ENCODE results near the gene ZBTB49. TPM values are rescaled to one million over a fixed set of nuclear protein-coding genes. Genes with fewer than 3 reads are reported as not detected.

The ZBTB49 gene
- total RNA-seq, 1 experiment from 2014 or later = 4.7 TPM

DNA sequence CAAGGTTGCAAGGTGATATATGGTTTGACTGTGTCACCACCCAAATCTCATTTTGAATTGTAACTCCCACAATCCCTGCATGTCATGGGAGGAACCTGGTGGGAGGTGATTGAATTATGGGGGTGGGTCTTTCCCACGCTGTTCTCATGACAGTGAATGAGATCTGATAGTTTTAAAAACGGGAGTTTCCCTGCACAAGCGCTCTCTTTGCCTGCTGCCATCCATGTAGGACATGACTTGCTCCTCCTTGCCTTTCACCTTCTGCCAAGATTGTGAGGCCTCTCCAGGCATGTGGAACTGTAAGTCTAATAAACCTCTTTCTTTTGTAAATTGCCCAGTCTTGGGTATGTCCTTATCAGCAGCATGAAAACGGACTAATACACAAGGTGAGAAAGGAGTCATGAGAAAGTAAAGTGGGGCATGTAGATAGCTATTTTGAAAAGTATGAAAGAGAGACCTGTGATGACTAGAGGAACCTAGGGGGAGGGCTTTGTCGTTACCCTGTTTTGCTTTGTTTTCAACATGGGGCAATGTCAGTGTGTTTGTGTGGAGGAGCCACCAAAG lies 6.3 kb downstream of the ZBTB49 start:
- H3K27me3 ChIP-seq (replicated peaks) = no peaks in the 10 kb centered on the region
- DNase-seq (ENCODE audit: low read depth in 1 of 2, low spot score in 2 of 2) = no peak
- H3K27ac ChIP-seq = no peak overlapping the region
- H3K4me1 ChIP-seq (replicated peaks) = peaks cover under 1% of the 10 kb centered on the region; the same call in 1 of the 2 replicates
- H3K36me3 ChIP-seq = peaks cover 16% of the 10 kb centered on the region
- H3K4me3 ChIP-seq = no peak overlapping the region
- H3K9me3 ChIP-seq (replicated peaks) = no peaks in the 10 kb centered on the region

DNA sequence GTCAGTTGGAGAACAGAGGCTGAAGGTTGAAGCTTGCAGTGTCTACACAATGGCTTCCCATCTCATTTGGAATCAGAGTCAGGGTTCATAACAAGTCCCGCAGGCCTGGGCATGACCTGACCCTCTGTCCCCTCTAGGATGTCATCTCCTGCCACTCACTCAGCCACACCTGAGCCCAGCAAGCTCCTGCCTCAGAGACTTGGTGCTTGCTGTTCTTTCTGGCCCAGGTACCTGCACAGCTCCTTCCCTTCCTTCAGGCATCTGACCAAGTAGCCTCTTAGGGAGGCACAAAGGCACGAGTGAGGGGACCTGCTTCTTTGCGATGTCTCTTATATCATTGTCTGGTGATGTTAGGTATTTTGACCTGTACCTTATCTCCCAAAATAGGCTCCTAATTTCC lies 9.0 kb downstream of the ZBTB49 start:
- peaks cover 14% of the 10 kb centered on the region for H3K36me3 ChIP-seq
- H3K27me3 ChIP-seq (replicated peaks) = no peaks in the 10 kb centered on the region
- H3K27ac ChIP-seq = no peak overlapping the region
- DNase-seq (ENCODE audit: low read depth in 1 of 2, low spot score in 2 of 2) = no peak
- H3K4me3 ChIP-seq = no peak overlapping the region
- no peaks in the 10 kb centered on the region for H3K9me3 ChIP-seq (replicated peaks)
- no peaks in the 10 kb centered on the region for H3K4me1 ChIP-seq (replicated peaks)

- no peaks in the 10 kb centered on the region for H3K27me3 ChIP-seq (replicated peaks)
- H3K9me3 ChIP-seq (replicated peaks) = no peaks in the 10 kb centered on the region
- no peak overlapping the region for H3K4me3 ChIP-seq
- no peaks in the 10 kb centered on the region for H3K4me1 ChIP-seq (replicated peaks)
- no peak overlapping the region for H3K27ac ChIP-seq
- DNase-seq (ENCODE audit: low read depth in 1 of 2, low spot score in 2 of 2) = no peak
- H3K36me3 ChIP-seq = peaks cover 22% of the 10 kb centered on the region
Measured at GRCh38 chr4:4302001-4302400, 11.9 kb downstream of the ZBTB49 start.

DNA sequence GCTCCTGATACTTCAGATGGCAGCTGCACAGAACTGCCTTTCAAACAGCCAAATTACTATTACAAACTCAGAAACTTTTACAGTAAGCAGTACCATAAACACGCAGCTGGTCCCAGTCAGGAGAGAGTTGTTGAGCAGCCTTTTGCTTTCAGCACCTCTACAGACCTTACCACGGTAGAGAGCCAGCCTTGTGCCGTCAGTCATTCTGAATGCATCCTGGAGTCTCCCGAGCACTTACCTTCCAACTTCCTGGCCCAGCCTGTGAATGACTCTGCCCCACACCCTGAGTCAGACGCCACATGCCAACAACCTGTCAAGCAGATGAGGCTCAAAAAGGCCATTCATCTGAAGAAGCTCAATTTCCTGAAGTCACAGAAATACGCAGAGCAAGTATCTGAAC lies 12.4 kb downstream of the ZBTB49 start:
- H3K36me3 ChIP-seq = peaks cover 22% of the 10 kb centered on the region
- H3K9me3 ChIP-seq (replicated peaks) = no peaks in the 10 kb centered on the region
- H3K27me3 ChIP-seq (replicated peaks) = no peaks in the 10 kb centered on the region
- no peak overlapping the region for H3K4me3 ChIP-seq
- DNase-seq (ENCODE audit: low read depth in 1 of 2, low spot score in 2 of 2) = no peak
- no peaks in the 10 kb centered on the region for H3K4me1 ChIP-seq (replicated peaks)
- no peak overlapping the region for H3K27ac ChIP-seq

GRCh38 chr4:4306920-4307319 lies 16.9 kb downstream of the ZBTB49 start:
- Histone ChIP-seq H3K4me1 (replicated peaks) (peaks cover 21% of the 10 kb centered on the region), H3K36me3 (peaks cover 20% of the 10 kb centered on the region), H3K4me3 (no peak overlapping the region), H3K27ac (no peak overlapping the region), H3K9me3 (replicated peaks) (no peaks in the 10 kb centered on the region), H3K27me3 (replicated peaks) (no peaks in the 10 kb centered on the region)
- DNase-seq (ENCODE audit: low read depth in 1 of 2, low spot score in 2 of 2) = peak in 1 of 2 experiments; percentile 39

GRCh38 chr4:4308800-4309441 lies 18.9 kb downstream of the ZBTB49 start:
- Histone ChIP-seq H3K27me3 (replicated peaks) (no peaks in the 10 kb centered on the region), H3K9me3 (replicated peaks) (no peaks in the 10 kb centered on the region), H3K36me3 (peaks cover 23% of the 10 kb centered on the region), H3K27ac (peak overlapping the region; percentile 94), H3K4me3 (peak overlapping the region; percentile 8), H3K4me1 (replicated peaks) (peaks cover 21% of the 10 kb centered on the region)
- DNase-seq (ENCODE audit: low read depth in 1 of 2, low spot score in 2 of 2) = peak; percentile 83 to 91

GRCh38 chr4:4311193-4311592 lies 21.1 kb downstream of the ZBTB49 start:
- H3K27me3 ChIP-seq (replicated peaks) = no peaks in the 10 kb centered on the region
- H3K4me3 ChIP-seq = no peak overlapping the region
- H3K36me3 ChIP-seq = peaks cover 26% of the 10 kb centered on the region
- no peaks in the 10 kb centered on the region for H3K9me3 ChIP-seq (replicated peaks)
- H3K27ac ChIP-seq = no peak overlapping the region
- H3K4me1 ChIP-seq (replicated peaks) = peaks cover 21% of the 10 kb centered on the region
- no peak for DNase-seq (ENCODE audit: low read depth in 1 of 2, low spot score in 2 of 2)

- H3K4me1 ChIP-seq (replicated peaks) = no peaks in the 10 kb centered on the region
- no peak overlapping the region for H3K4me3 ChIP-seq
- no peak overlapping the region for H3K27ac ChIP-seq
- no peaks in the 10 kb centered on the region for H3K27me3 ChIP-seq (replicated peaks)
- peaks cover 30% of the 10 kb centered on the region for H3K36me3 ChIP-seq
- DNase-seq (ENCODE audit: low read depth in 1 of 2, low spot score in 2 of 2) = no peak
- H3K9me3 ChIP-seq (replicated peaks) = no peaks in the 10 kb centered on the region
Measured at GRCh38 chr4:4315461-4316149, 25.6 kb downstream of the ZBTB49 start.

- no peak for DNase-seq (ENCODE audit: low read depth in 1 of 2, low spot score in 2 of 2)
- no peaks in the 10 kb centered on the region for H3K27me3 ChIP-seq (replicated peaks)
- H3K27ac ChIP-seq = no peak overlapping the region
- H3K36me3 ChIP-seq = peaks cover 36% of the 10 kb centered on the region
- no peaks in the 10 kb centered on the region for H3K4me1 ChIP-seq (replicated peaks)
- no peaks in the 10 kb centered on the region for H3K9me3 ChIP-seq (replicated peaks)
- H3K4me3 ChIP-seq = no peak overlapping the region
Measured at GRCh38 chr4:4316150-4316495, 26.1 kb downstream of the ZBTB49 start.

GRCh38 chr4:4317496-4318232 lies 27.6 kb downstream of the ZBTB49 start:
- no peaks in the 10 kb centered on the region for H3K4me1 ChIP-seq (replicated peaks)
- H3K4me3 ChIP-seq = no peak overlapping the region
- H3K36me3 ChIP-seq = peaks cover 33% of the 10 kb centered on the region
- no peak overlapping the region for H3K27ac ChIP-seq
- no peaks in the 10 kb centered on the region for H3K9me3 ChIP-seq (replicated peaks)
- no peaks in the 10 kb centered on the region for H3K27me3 ChIP-seq (replicated peaks)
- no peak for DNase-seq (ENCODE audit: low read depth in 1 of 2, low spot score in 2 of 2)

GRCh38 chr4:4320528-4320927 lies 30.5 kb downstream of the ZBTB49 start:
- Histone ChIP-seq H3K27ac (no peak overlapping the region), H3K27me3 (replicated peaks) (no peaks in the 10 kb centered on the region), H3K4me3 (no peak overlapping the region), H3K36me3 (peaks cover 25% of the 10 kb centered on the region), H3K9me3 (replicated peaks) (no peaks in the 10 kb centered on the region), H3K4me1 (replicated peaks) (no peaks in the 10 kb centered on the region)
- DNase-seq (ENCODE audit: low read depth in 1 of 2, low spot score in 2 of 2) = no peak

- H3K36me3 ChIP-seq = peaks cover 21% of the 10 kb centered on the region
Measured at GRCh38 chr4:4320951-4321714, 31.1 kb downstream of the ZBTB49 start.

GRCh38 chr4:4321951-4322688 lies 32.1 kb downstream of the ZBTB49 start:
- Histone ChIP-seq H3K36me3 (peaks cover 14% of the 10 kb centered on the region), H3K9me3 (replicated peaks) (no peaks in the 10 kb centered on the region), H3K4me3 (no peak overlapping the region), H3K27ac (no peak overlapping the region), H3K27me3 (replicated peaks) (no peaks in the 10 kb centered on the region), H3K4me1 (replicated peaks) (no peaks in the 10 kb centered on the region)
- no peak for DNase-seq (ENCODE audit: low read depth in 1 of 2, low spot score in 2 of 2)

More at GRCh38 chr4:4320951-4321714, 31.1 kb downstream of the ZBTB49 start:
- Histone ChIP-seq H3K4me1 (replicated peaks) (no peaks in the 10 kb centered on the region), H3K27me3 (replicated peaks) (no peaks in the 10 kb centered on the region), H3K4me3 (no peak overlapping the region), H3K27ac (no peak overlapping the region), H3K9me3 (replicated peaks) (no peaks in the 10 kb centered on the region)
- DNase-seq (ENCODE audit: low read depth in 1 of 2, low spot score in 2 of 2) = no peak
